ENCODE measurements around the gene RAPGEF6. TPM values are rescaled to one million over a fixed set of nuclear protein-coding genes. Genes with fewer than 3 reads are reported as not detected.

RAPGEF6 gene
- total RNA-seq, 1 experiment from 2014 or later, result 25.0 TPM

- CTCF ChIA-PET, result no interaction called here
- Histone ChIP-seq H3K36me3 (ENCODE audit: control insufficient read depth, insufficient read depth, low read length) (peaks cover 11% of the 10 kb centered on the region), H3K9me3 (ENCODE audit: control insufficient read depth, insufficient read depth, low read depth, low read length) (no peaks in the 10 kb centered on the region), H3K4me3 (ENCODE audit: low read depth in 2 of 2, low read length in 2 of 2) (no peak overlapping the region), H3K27ac (ENCODE audit: low read length) (no peak overlapping the region), H3K27me3 (ENCODE audit: control insufficient read depth, insufficient read depth, low read length) (no peaks in the 10 kb centered on the region), H3K4me1 (ENCODE audit: control insufficient read depth, insufficient read depth, low read length) (no peaks in the 10 kb centered on the region)
- ATAC-seq, result no peak
- POLR2A ChIA-PET, result interaction anchor here (0.5 kb wide), 1 partner anchor 1442 kb away, joined by 5 read pairs; no protein-coding TSS in a partner anchor
- DNase-seq (ENCODE audit: low read depth, low spot score), result no peak
- TF ChIP-seq SIN3A (IDR thresholded peaks at IDR 0.05; ENCODE audit: borderline replicate concordance, insufficient read depth, low read depth, low read length), result no peak
- intact Hi-C loops (cut with micrococcal nuclease; ENCODE audit: unreplicated experiment) (no loop called here), in situ Hi-C loops (cut with HindIII; ENCODE audit: low pct_unique_long_range_greater_than_20kb, low sequenced_read_pairs) (no loop called here)
- no TSS peak for BruUV-seq (replicated peaks)
These were observed 138.7 kb downstream of the RAPGEF6 start for GRCh38 chr5:131496400-131496713.

- ChIA-PET CTCF (interaction anchor here (0.6 kb wide), 1 partner anchor 475 kb away, joined by 5 read pairs; no protein-coding TSS in a partner anchor), POLR2A (no interaction called here)
- no peak for TF ChIP-seq REST (IDR thresholded peaks at IDR 0.05; ENCODE audit: insufficient read depth in 1 of 2, low read depth in 2 of 2, low read length in 1 of 2)
- TF ChIP-seq CTCF (IDR thresholded peaks at IDR 0.05), result no peak
- TF ChIP-seq POLR2AphosphoS5 (IDR thresholded peaks at IDR 0.05; ENCODE audit: low read depth, low read length), result no peak
- TF ChIP-seq TCF7L2 (IDR thresholded peaks at IDR 0.05; ENCODE audit: low read depth, low read length), result no peak
- no peak for TF ChIP-seq SIN3A (IDR thresholded peaks at IDR 0.05; ENCODE audit: borderline replicate concordance, insufficient read depth, low read depth, low read length)
- Histone ChIP-seq H3K27ac (ENCODE audit: low read length) (no peak overlapping the region), H3K4me3 (ENCODE audit: low read depth in 2 of 2, low read length in 2 of 2) (no peak overlapping the region), H3K27me3 (ENCODE audit: control insufficient read depth, insufficient read depth, low read length) (no peaks in the 10 kb centered on the region), H3K9me3 (ENCODE audit: control insufficient read depth, insufficient read depth, low read depth, low read length) (no peaks in the 10 kb centered on the region), H3K4me1 (ENCODE audit: control insufficient read depth, insufficient read depth, low read length) (no peaks in the 10 kb centered on the region), H3K36me3 (ENCODE audit: control insufficient read depth, insufficient read depth, low read length) (peaks cover 12% of the 10 kb centered on the region)
- intact Hi-C loops (cut with micrococcal nuclease; ENCODE audit: unreplicated experiment) (no loop called here), in situ Hi-C loops (cut with HindIII; ENCODE audit: low pct_unique_long_range_greater_than_20kb, low sequenced_read_pairs) (no loop called here)
- DNase-seq (ENCODE audit: low read depth, low spot score) (no peak), ATAC-seq (no peak)
- BruUV-seq (replicated peaks), result no TSS peak
These were observed 139.3 kb downstream of the RAPGEF6 start for GRCh38 chr5:131495536-131496399.

- in situ Hi-C loops (cut with HindIII; ENCODE audit: low pct_unique_long_range_greater_than_20kb, low sequenced_read_pairs), result no loop called here
- Histone ChIP-seq H3K4me3 (ENCODE audit: low read depth in 2 of 2, low read length in 2 of 2) (no peak overlapping the region), H3K9me3 (ENCODE audit: control insufficient read depth, insufficient read depth, low read depth, low read length) (no peaks in the 10 kb centered on the region), H3K36me3 (ENCODE audit: control insufficient read depth, insufficient read depth, low read length) (peaks cover 5% of the 10 kb centered on the region; the same call in 1 of the 2 replicates), H3K27me3 (ENCODE audit: control insufficient read depth, insufficient read depth, low read length) (no peaks in the 10 kb centered on the region), H3K27ac (ENCODE audit: low read length) (no peak overlapping the region), H3K4me1 (ENCODE audit: control insufficient read depth, insufficient read depth, low read length) (no peaks in the 10 kb centered on the region)
- ChIA-PET CTCF (no interaction called here), POLR2A (no interaction called here)
- no peak for ATAC-seq
- TF ChIP-seq CTCF (IDR thresholded peaks at IDR 0.05) (no peak), REST (IDR thresholded peaks at IDR 0.05; ENCODE audit: insufficient read depth in 1 of 2, low read depth in 2 of 2, low read length in 1 of 2) (no peak), SIN3A (IDR thresholded peaks at IDR 0.05; ENCODE audit: borderline replicate concordance, insufficient read depth, low read depth, low read length) (no peak), TCF7L2 (IDR thresholded peaks at IDR 0.05; ENCODE audit: low read depth, low read length) (no peak), POLR2AphosphoS5 (IDR thresholded peaks at IDR 0.05; ENCODE audit: low read depth, low read length) (no peak)
- intact Hi-C loops (cut with micrococcal nuclease; ENCODE audit: unreplicated experiment), result no loop called here
- BruUV-seq (replicated peaks), result no TSS peak
- DNase-seq (ENCODE audit: low read depth, low spot score), result no peak
These were observed 143.3 kb downstream of the RAPGEF6 start for GRCh38 chr5:131491749-131492148.
